Measurements from ENCODE around the gene TSHB.
"Not testable (repeated sequence)": the region's sequence is repeated elsewhere in the genome, so short reads cannot be mapped to it uniquely, and the experiment has no call there.

TSHB gene

DNA sequence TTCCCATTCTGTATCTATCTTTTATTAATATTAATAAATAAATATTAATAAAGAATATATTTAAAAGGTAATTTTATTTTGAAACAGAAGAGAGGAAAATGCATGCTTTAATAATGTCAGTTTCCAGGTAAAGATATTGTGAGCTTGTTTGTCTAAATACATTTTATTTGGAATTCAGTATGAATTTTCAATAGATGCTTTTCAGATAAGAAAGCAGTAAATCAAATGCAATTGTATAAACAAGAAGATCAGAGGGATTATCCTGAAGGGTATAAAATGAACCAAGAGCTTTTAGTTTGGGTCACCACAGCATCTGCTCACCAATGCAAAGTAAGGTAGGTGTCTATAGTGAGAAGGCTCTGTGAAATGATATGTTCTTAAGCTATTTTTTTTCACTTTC lies at the start of gene TSHB:
TSHB (plus strand) TSS at position 301 of the 400 bp plus-strand sequence. CDS start 3,537 bp downstream, outside the sequence.
- DNase-seq, result no peak

DNA sequence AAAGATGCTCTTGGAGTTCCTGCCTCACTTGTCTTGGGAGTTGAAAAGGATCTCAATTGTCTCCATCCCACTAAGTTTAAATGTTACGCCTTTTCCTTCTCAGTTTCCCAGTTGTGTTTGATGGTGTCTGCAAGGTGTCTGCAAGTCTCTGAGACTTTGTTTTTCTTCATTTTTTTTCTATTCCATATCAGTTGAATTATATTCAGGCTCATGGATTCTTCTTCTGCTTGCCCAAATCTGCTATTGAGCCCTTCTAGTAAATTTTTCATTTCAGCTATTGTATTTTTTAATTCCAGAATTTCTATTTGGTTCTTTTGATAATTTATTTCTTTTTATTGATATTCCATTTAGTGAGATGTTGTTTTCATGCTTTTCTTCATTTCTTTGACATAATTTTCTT lies 47.4 kb upstream of the TSHB start:
- DNase-seq, result no peak

DNA sequence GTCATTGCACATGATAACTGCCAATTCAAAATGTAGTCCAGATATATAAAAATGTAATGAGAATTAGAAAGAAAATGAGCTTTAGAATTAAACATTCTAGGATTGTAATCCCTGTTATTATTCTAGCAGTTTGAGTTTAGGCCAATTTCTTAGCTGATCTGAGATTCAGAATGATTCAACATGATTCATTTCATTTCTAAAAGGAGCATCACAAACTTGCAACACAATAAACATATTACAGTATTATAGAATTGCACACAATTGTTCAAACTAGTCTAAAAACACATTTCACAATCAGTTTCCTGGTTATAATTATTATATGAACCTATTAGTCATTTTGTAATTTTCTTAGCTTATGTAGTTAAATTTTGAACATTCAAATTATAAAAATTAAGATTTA lies 43.3 kb upstream of the TSHB start:
- DNase-seq, result no peak

DNA sequence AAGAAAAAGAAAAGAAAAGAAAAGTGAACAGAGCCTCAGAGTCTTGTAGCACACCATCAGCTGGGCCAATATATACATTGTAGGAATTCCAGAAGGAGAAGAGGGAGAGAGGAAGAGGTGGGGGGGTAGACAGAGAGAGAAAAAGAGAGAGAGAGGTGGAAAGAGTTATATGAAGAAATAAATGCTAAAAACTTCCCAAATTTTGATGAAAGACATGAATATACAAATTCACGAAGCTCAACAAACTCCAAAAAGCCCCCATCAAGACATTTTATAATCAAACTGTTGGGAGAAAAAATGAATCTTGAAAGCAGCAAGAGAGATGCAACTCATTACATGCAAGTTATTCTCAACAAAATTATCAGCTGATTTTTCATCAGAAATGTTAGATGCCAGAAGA lies 41.5 kb upstream of the TSHB start:
- DNase-seq, result no peak

- no peak for DNase-seq
Observed at GRCh38 chr1:114997510-114998289, 31.9 kb upstream of the TSHB start.

GRCh38 chr1:115006191-115006590 lies 23.4 kb upstream of the TSHB start:
- no peak for DNase-seq

GRCh38 chr1:115012006-115012405 lies 17.6 kb upstream of the TSHB start:
- DNase-seq, result no peak

DNA sequence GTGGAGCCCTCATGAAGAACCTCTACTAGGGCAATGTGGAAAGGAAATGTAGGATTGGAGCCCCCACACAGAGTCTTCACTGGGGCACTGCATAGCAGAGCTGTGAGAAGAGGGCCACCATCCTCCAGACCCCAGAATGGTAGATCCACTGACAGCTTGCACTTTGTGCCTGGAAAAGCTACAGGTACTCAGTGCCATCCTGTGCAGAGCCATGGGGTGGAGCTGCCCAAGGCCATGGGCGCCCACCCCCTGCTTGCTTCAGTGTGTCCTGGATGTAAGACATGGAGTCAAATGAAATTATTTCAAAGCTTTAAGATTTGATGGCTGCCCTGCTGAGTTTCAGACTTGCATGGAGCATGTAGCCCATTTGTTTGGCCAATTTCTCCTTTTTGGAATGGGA lies 17.2 kb upstream of the TSHB start:
- DNase-seq, result no peak

GRCh38 chr1:115013792-115014191 lies 15.8 kb upstream of the TSHB start:
- DNase-seq, result no peak

DNA sequence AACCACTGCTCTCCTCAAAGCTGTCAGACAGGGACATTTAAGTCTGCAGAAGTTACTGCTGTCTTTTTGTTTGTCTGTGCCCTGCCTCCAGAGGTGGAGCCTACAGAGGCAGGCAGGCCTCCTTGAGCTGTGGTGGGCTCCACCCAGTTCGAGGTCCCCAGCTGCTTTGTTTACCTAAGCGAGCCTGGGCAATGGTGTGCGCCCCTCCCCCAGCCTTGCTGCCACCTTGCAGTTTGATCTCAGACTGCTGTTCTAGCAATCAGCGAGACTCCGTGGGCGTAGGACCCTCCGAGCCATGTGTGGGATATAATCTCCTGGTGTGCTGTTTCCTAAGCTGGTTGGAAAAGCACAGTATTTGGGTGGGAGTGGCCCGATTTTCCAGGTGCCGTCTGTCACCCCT lies 10.1 kb upstream of the TSHB start:
- not testable (repeated sequence) for DNase-seq

DNA sequence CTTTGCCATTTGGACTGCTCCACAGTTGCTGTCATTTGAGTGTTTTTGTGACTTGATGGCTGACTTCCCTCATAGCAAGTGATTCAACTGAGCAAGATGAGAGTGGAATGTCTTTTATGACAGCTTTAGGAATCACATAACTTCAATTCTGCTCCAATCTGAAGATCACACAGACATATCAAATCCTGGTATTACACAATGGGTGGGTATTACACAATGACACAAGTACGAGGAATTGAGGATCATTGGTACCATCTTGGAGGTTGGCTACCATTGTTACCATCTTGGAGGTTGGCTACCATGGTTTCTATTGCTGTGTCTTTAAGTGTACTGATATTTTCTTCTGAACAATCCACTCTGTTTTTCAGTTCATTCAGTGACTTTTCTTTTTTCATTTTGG lies 8.5 kb upstream of the TSHB start:
- DNase-seq, result no peak

DNA sequence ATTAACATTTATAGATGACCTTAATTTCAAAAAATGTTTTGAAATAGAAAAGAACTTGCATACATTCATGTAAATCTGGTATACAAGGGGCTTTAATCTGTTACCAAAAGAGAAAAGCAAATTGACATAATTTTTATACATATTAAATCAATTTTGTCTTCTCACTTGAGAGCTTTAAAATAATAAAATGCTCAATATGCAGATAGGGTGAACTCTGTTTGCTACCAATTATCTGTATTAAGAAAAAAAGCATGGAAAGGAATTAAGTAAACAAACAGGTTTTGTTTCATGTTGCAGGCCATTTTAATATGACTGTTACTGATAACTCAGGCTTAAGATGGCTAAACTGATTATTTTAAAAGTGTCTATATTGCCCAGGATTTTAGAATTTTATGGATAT lies 6.0 kb upstream of the TSHB start:
- DNase-seq, result no peak

DNA sequence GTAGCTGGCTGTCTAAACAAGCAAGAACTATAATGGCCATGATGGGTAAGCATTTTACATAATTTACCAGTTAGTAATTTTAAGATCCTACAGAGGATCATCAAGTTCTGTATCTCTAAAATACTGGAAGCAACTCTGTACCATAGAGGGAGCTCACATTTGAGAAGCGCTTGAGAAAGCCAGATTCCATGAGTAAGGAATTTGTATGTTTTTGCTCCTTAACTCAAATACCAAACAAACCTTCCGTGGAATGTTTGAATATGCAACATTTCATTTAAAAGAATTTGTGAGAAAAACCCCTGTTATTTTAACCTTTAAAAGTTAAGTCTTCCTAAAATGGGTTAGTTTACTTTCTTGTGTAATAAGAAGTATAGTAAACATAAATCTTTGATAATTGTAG lies 2.0 kb downstream of the TSHB start:
- no peak for DNase-seq

DNA sequence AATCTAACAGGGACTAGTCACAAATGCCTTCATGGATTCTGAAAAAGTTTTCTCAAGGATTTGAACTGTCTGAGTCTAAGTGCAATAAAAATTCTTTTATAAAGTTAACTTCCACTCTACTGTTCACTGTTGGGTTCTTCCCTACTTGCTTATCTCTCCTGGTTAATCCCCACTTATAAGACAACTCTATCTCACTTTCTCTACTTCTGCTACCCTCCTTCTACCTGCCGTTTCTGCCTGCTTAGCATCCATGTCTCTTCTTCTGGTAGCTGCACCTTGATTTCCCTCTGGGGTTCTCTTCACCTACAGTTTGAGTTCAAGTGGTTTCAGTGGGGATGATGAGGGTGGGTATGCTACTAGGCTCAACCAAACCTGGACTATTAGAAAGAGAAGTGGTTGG lies 6.0 kb downstream of the TSHB start:
- DNase-seq, result no peak

DNA sequence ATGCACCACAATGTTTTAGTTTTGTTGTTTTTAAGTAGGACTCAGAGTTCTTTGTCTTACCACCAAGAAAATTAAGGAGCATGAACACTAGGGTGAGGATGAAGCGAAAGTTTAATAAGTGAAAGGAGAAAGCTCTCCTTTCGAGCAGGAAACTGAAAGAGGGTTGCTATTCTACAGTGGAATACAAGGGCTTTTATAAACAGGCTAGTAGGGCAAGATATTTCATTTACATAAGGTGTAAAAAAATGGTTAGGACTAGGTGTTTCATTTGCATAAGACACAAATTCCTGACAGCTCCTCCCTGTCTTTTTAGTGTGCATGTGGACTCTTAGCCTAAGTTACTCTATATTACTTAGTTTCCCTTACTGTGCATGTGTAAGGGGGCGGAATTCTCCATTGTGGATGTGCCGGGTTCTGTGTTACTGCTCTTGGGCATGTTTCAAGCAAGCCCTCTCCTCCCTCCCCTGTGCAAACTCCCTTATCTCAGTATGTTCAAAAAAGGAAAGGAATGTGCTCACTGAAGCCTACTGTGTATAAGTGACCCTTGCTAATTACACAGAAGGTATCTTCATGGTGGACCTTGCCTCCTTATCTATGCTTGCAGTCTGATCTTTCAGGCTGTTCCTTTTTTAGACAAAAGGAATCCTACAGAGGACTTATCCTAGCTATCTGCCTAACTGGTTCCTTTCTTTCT lies 7.3 kb downstream of the TSHB start:
- DNase-seq, result no peak

- DNase-seq, result no peak
Observed at GRCh38 chr1:115040501-115040900, 10.9 kb downstream of the TSHB start.

- DNase-seq, result no peak
Observed at GRCh38 chr1:115041654-115042053, 12.0 kb downstream of the TSHB start.

- no peak for DNase-seq
Observed at GRCh38 chr1:115046751-115047150, 17.1 kb downstream of the TSHB start.

GRCh38 chr1:115051850-115052249 lies 22.2 kb downstream of the TSHB start:
- no peak for DNase-seq

- peak; percentile 49 for DNase-seq
Observed at GRCh38 chr1:115052454-115053083, 22.9 kb downstream of the TSHB start.

DNA sequence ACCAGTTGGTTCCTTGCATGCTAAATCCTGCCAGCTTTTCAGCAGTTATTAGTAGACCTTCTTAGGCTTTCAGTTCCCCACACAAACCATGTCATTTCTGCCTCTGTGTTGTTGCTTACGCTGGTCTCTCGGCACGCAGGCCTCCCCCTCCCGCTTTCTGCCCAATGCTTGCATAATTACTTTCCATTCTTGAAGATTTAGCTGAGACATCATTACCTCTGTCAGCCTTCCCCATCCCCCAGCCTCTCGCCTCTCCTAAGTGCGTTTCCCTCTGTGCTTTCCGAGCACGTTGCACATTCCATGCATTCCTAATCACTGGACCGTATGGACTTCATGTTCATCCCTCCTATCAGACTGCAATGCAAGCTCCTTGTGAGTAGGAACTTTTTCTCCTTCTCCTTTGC lies 26.8 kb downstream of the TSHB start:
- DNase-seq, result no peak

GRCh38 chr1:115057661-115058254 lies 28.1 kb downstream of the TSHB start:
- no peak for DNase-seq

GRCh38 chr1:115059316-115059715 lies 29.7 kb downstream of the TSHB start:
- DNase-seq, result no peak

DNA sequence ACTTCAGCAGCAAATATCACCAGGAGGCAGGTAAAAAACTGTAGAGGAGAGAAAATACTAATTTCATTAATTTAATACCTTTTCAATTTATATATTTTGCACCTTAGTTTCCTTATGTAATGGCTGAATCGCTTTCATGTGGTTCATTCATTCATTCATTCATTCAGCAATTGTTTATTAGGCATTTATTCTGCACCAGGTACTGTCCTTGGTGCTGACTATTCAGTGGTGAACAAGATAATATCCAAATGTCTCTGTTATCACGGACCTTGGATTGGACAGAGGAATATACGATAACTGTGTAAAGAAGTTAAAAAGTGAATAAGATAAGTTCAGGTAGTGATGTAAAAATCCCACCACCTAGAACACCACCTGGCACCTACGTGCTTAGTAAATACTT lies 30.9 kb downstream of the TSHB start:
- DNase-seq, result no peak
